Measurements from ENCODE around the gene MTOR. TPM values are rescaled to one million over a fixed set of nuclear protein-coding genes. Genes with fewer than 3 reads are reported as not detected.

The MTOR gene
- total RNA-seq, 2 donors from 2014 or later: 26.2 to 28.3 TPM

DNA sequence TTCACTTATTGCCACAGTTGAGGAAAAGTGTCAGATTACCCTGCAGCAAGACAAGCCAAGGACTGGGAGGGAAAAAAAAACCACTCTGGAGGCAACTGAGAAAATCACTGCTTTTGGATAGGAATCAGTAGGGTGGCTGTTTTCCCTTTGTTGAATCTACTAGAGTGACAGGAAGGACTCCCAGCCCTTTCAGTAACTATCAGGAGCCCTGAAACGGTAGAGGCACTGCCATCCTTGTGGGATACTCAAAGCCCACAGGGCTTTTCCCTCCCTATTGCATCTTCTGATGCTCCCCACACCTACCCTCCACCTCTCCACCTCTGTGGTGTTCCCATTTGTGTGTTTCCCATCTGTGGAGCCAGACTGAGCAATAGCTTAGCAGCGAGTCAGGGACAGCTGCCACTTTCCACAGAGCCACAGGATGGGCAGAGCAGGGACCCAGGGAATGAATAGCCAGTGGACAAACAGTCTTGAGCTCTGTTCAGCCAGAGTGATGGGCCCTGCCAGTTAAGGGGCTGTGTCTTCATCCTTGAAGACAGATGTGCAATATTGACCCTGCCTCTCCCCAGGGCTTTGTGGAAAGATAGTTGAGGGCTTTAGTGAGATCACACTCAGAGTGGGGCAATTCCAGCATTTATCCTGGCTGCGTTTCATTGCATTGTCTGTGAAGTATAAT is 24.5 kb upstream of the MTOR start:
- ATAC-seq (no peak), DNase-seq (no peak)
- WGBS, 2 donors: 87 to 100% methylated on average over 3 of the region's 3 CpGs
- Histone ChIP-seq H3K27me3 (no peaks in the 10 kb centered on the region), H3K4me1 (peaks cover 8% of the 10 kb centered on the region), H3K4me3 (no peak overlapping the region), H3K27ac (no peak overlapping the region), H3K9me3 (no peaks in the 10 kb centered on the region), H3K36me3 (replicated peaks in 1 of 2; ENCODE audit: insufficient read depth in 1 of 2, low read depth in 2 of 2) (peaks cover 0 to 11% of the 10 kb centered on the region in 2 donors)
- intact Hi-C loops (cut with DNase I): no loop called here
- TF ChIP-seq POLR2A (IDR thresholded peaks at IDR 0.05): no peak
- no peak for TF ChIP-seq CTCF (IDR thresholded peaks at IDR 0.05)

GRCh38 chr1:11285883-11286734 is 23.8 kb upstream of the MTOR start:
- intact Hi-C loops (cut with DNase I): no loop called here
- Histone ChIP-seq H3K4me1 (peaks cover 15% of the 10 kb centered on the region), H3K36me3 (replicated peaks in 1 of 2; ENCODE audit: insufficient read depth in 1 of 2, low read depth in 2 of 2) (peaks cover 0 to 11% of the 10 kb centered on the region in 2 donors), H3K27me3 (no peaks in the 10 kb centered on the region), H3K4me3 (no peak overlapping the region), H3K9me3 (no peaks in the 10 kb centered on the region), H3K27ac (no peak overlapping the region)
- WGBS, 2 donors: 84 to 90% methylated on average over 7 of the region's 7 CpGs
- DNase-seq (no peak), ATAC-seq (no peak)
- no peak for TF ChIP-seq CTCF (IDR thresholded peaks at IDR 0.05)
- TF ChIP-seq POLR2A (IDR thresholded peaks at IDR 0.05): no peak

DNA sequence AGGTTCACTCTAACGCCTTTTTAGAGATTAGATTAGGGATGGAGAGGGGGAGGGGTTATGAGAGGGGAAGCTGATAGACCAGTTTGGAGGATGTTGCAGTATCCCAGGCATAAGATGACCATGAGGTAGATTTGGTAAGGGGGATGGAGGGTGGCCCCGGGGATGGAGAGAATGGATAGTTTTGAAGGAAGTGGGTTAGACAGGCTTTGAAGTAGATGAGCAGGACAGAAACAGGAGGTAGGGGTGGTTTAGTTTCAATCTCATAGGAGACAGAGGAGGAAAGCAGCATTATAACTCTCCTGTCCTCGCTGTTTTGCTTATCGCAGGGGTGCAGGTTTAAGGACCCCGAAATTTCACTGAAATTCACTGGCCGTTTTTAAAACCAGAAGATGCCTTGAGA is 22.4 kb upstream of the MTOR start:
- WGBS, 2 donors: 73 to 81% methylated on average over 6 of the region's 6 CpGs
- H3K36me3 ChIP-seq (replicated peaks in 1 of 2; ENCODE audit: insufficient read depth in 1 of 2, low read depth in 2 of 2): peaks cover 0 to 11% of the 10 kb centered on the region in 2 donors
- no peak for DNase-seq

GRCh38 chr1:11283151-11283550 is 20.8 kb upstream of the MTOR start:
- 85 to 87% methylated on average over 6 of the region's 6 CpGs for whole genome bisulfite sequencing, 2 donors
- Histone ChIP-seq H3K36me3 (replicated peaks in 1 of 2; ENCODE audit: insufficient read depth in 1 of 2, low read depth in 2 of 2) (peaks cover 0 to 11% of the 10 kb centered on the region in 2 donors), H3K9me3 (no peaks in the 10 kb centered on the region), H3K4me3 (no peak overlapping the region), H3K4me1 (peaks cover 15% of the 10 kb centered on the region), H3K27ac (no peak overlapping the region), H3K27me3 (no peaks in the 10 kb centered on the region)
- ATAC-seq (no peak), DNase-seq (no peak)
- TF ChIP-seq CTCF (IDR thresholded peaks at IDR 0.05): no peak
- no peak for TF ChIP-seq POLR2A (IDR thresholded peaks at IDR 0.05)
- intact Hi-C loops (cut with DNase I): no loop called here

More for the DNA sequence above, 22.4 kb upstream of the MTOR start:
- Histone ChIP-seq H3K27ac (no peak overlapping the region), H3K4me1 (peaks cover 15% of the 10 kb centered on the region), H3K9me3 (no peaks in the 10 kb centered on the region), H3K27me3 (no peaks in the 10 kb centered on the region), H3K4me3 (no peak overlapping the region)
- intact Hi-C loops (cut with DNase I): no loop called here
- TF ChIP-seq CTCF (IDR thresholded peaks at IDR 0.05) (no peak), POLR2A (IDR thresholded peaks at IDR 0.05) (no peak)
- no peak for ATAC-seq
